ENCODE measurements around the gene ATP2B2.

DNA sequence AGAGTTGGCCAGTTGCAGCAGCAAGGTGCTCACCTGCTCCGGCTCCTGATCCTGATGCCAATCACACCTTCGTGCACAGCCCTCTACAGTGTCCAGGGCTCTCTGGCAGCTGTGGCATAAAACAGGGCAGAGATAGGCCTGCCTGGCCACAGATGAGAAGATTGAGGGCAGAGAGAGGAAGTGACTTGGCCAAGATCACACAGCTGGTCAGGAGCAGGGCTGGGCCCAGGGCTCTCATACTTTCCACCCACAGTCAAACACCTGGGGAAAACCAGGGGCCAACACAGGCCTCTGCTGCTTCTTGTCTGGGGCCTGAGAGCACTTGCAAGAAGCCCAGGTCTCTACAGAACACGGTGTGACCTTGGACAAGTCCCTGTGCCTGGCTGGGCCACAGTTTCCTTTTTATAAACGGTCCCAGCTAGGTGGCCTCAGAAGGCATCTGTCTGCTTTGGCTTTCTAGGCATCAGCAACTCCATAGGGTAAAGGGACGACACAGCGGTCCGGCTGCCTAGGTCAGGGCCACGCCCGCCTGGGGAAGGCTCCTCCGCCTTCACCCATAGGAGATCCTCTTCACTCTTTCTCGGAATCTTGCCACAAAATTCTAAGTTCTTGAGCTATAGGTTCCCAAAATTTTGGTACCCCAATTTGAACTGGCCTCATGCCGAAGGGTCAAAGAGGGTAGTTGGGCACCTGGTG lies 3.1 kb downstream of the ATP2B2 start:
- TF ChIP-seq, protein P1, sequence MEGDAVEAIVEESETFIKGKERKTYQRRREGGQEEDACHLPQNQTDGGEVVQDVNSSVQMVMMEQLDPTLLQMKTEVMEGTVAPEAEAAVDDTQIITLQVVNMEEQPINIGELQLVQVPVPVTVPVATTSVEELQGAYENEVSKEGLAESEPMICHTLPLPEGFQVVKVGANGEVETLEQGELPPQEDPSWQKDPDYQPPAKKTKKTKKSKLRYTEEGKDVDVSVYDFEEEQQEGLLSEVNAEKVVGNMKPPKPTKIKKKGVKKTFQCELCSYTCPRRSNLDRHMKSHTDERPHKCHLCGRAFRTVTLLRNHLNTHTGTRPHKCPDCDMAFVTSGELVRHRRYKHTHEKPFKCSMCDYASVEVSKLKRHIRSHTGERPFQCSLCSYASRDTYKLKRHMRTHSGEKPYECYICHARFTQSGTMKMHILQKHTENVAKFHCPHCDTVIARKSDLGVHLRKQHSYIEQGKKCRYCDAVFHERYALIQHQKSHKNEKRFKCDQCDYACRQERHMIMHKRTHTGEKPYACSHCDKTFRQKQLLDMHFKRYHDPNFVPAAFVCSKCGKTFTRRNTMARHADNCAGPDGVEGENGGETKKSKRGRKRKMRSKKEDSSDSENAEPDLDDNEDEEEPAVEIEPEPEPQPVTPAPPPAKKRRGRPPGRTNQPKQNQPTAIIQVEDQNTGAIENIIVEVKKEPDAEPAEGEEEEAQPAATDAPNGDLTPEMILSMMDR (IDR thresholded peaks at IDR 0.05): no peak
- TF ChIP-seq POLR2AphosphoS5 (IDR thresholded peaks at IDR 0.05) (no peak), EP300 (IDR thresholded peaks at IDR 0.05; ENCODE audit: low read depth) (no peak)

Measured in transverse colon (tissue), 4 donors.